HEK293T (cell line): Measurements from ENCODE around the gene XIRP1.

Experiments
- BHLHE40 ChIP-seq: fragments of 450-650 bp; IDR thresholded peaks from 2 replicates; pipeline ENCODE4 v1.6.1; 2016; ENCODE audit warnings: mild to moderate bottlenecking, moderate library complexity, borderline replicate concordance
- CTBP1 ChIP-seq: fragments of 450-650 bp; IDR thresholded peaks from 2 replicates; pipeline ENCODE4 v1.6.1; 2016; ENCODE audit warnings: borderline replicate concordance
- ELF4 ChIP-seq: fragments of 450-650 bp; IDR thresholded peaks from 2 replicates; pipeline ENCODE4 v1.6.1; 2017; ENCODE audit warnings: antibody characterized with exemption
- FOXK2 ChIP-seq: fragments of 450-650 bp; IDR thresholded peaks from 2 replicates; pipeline ENCODE4 v1.6.1; 2016; ENCODE audit warnings: mild to moderate bottlenecking
- FOXM1 ChIP-seq: fragments of 450-650 bp; IDR thresholded peaks from 2 replicates; pipeline ENCODE4 v1.6.1; 2017; ENCODE audit warnings: mild to moderate bottlenecking, borderline replicate concordance
- HDGF ChIP-seq: fragments of 450-650 bp; IDR thresholded peaks from 2 replicates; pipeline ENCODE4 v1.6.1; 2017; ENCODE audit warnings: antibody characterized with exemption, borderline replicate concordance
- L3MBTL2 ChIP-seq: fragments of 450-650 bp; conservative IDR thresholded peaks from 2 replicates; pipeline ENCODE4 v1.6.1; 2016; ENCODE audit warnings: mild to moderate bottlenecking
- NFRKB ChIP-seq: fragments of 450-650 bp; IDR thresholded peaks from 2 replicates; pipeline ENCODE4 v1.6.1; 2016; ENCODE audit warnings: mild to moderate bottlenecking, moderate library complexity
- SP1 ChIP-seq: fragments of 450-650 bp; IDR thresholded peaks from 2 replicates; pipeline ENCODE4 v1.6.1; 2017
- ZNF384 ChIP-seq: fragments of 450-650 bp; IDR thresholded peaks from 2 replicates; pipeline ENCODE4 v1.6.1; 2016

DNA sequence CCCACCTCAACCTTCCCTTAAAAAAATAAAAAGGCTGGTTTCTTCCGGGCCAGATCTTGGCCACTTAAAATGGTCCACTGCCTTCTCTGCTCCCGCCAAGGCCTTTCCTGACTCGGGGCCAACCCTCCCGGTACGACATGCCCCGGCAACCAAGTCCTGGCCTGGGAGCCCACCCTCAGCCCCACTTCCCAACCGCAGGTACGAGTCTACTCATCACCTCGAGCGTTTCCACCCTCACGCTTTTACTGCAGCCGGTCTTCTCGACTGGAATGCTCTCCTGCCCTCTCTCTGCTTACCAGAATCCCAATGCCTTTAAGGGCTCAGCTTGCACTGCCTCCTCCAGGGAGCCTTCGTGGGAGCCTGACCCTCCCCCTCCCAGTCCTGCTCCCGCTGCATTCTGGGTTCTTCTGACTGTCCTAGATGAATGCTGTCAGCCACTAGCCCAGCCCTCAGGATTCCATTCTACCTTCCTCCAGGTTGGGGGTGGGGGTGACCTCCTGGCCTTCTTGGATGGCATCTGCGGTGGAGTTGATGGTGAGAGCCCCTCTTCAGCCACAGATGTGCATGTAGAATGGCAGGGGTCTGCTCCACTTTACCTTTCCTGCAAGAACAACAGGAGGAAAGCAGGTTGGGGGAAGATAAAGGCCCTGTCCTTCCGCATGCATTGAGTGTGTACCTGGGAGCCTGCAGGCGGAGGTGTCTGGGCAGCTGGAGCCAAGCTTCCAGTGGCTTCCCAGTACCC is 37.9 kb downstream of the XIRP1 start:
- TF ChIP-seq HDGF (no peak), FOXM1 (no peak), BHLHE40 (no peak), ZNF384 (no peak), NFRKB (no peak), FOXK2 (no peak), CTBP1 (no peak), ELF4 (no peak), SP1 (no peak), L3MBTL2 (no peak)
